Activated CD8-positive, alpha-beta memory T cell treated with anti-CD3 and anti-CD28 coated beads, Interleukin-2, amount 50 U/mL, for 1 hour (primary cell): ENCODE measurements around the gene RGS7.
"Not testable (repeated sequence)": the region's sequence is repeated elsewhere in the genome, so short reads cannot be mapped to it uniquely, and the experiment has no call there.

Experiments
- DNase-seq: peaks from one replicate; pipeline ENCODE4 v3.0.0-alpha.2; 2020; ENCODE audit errors: extremely low read depth

The RGS7 gene

DNA sequence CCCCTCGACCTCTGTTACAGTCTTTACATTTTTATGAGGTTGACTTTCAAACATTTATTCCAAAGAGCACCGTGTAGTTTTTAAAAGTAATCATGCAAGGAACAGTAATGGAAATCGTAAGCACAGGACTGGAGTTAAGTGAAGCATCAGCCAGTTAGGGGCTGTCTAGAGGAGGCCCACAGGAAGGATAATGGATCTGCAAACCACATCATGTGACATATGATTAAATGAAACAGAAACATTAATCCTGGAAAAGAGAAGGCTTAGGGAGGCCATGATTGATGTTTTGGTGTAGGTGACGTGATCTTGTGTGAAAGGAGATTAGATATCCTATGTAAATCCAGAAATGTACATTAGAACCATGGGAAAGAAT is 25.0 kb downstream of the RGS7 start:
- no peak for DNase-seq

DNA sequence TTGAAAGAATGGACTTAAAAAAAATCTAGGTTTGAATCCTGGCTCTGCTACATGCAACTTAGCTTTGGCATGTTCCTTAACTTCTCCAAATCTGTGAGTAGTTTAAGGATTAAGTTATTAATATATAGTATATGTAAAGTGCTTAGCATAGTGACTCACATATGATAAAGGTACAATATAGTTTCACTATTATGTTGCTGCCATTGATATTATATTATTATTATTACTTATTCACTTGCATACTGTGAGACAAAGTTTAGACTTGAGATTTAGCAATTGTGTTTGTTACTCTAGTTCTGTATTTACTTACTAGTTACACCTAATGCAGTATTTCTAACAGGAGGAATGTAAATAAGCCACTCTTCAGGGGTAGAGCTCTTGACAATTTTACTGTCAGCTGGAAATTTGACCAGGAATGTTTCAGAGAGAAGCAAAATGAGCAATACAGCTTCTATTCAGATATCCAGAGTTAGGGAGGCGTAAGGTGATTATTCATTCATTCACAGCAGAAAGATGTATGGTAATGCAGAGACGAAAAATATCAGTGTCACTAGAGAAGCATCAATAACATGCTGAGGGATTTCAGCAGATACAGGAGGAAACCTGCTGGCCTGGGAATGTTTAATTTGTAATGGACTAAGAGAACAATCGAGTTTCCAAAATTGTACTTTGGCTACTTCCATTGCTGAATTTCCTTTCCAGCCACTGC is 25.5 kb downstream of the RGS7 start:
- no peak for DNase-seq

DNA sequence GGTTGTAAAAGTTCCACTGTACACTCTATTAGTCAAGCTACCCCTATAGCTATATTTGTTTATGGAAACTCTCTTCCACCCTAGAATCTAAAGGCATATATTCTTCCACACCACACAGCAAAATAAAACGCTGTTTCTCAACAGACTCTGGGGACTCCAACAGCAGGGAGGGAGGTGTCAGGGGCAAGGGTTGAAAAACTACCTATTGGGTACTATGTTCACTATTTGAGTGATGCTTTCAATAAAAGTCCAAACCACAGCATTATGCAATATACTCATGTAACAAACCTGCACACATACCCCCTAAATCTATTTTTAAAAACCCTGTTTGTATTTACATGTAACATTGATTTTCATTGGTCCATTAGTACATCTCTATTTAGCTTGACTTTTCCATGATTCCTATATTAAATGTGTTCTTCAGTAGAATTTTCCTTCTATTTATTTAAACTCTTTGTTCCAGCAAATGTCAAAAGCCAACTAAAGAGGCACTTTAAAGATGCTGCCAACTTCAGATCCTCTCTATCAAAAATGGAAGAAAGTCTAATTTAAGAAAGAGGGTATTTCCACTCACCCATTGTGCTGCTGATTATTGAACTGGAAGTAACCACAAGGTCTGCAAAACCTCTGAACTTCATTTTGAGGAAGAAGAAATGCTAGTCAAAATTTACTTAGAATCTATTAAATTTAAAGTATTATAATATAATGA is 26.2 kb downstream of the RGS7 start:
- DNase-seq = no peak

DNA sequence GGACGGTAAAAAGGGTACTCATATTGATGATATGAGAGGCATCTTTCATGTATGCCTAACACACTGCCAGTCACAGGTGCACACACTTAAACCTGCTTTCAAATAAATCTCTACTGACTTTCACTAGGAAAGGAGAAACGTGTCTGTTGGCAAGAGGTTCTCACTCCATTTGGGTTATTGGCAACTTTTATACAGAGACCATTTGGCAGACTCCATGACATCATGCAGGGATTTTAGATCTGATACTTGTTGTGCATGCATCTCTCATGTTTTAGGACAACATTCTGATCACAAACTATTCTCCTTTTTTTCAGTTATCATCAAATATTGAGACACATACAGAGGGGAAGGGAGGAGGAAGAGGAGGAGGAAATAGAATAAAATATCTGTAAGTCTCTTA is 31.5 kb downstream of the RGS7 start:
- DNase-seq = no peak

DNA sequence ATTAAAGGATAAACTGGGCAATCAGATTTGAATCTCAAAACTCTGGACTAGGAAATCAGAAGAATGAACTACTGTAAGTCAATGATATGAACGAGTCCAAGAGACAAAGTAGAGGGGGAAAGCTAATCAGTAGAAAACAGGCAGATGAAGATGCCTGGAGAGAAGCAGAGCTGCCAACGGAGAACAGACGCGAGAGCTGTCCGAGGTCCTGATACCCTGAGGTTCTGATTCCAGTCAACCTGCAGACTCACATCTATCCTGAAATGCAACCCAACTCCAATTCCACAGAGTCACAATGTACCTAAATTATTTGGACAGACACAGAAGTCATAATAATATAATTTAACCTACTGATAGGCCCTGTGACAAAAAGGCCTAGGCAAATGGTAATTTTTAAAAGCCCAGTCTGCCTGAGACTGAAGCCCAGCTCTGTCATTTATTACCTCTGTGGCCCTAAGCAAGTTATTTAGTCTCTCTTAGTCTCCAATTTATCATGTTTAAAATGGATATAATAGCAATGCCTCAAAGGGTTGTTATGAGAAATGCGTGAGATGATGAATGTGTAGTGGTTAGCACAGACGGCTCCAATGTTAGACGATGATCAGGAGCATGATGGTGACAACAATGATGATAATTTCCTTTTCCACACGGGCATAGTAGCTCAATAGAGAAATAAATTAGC is 33.4 kb downstream of the RGS7 start:
- DNase-seq = no peak

DNA sequence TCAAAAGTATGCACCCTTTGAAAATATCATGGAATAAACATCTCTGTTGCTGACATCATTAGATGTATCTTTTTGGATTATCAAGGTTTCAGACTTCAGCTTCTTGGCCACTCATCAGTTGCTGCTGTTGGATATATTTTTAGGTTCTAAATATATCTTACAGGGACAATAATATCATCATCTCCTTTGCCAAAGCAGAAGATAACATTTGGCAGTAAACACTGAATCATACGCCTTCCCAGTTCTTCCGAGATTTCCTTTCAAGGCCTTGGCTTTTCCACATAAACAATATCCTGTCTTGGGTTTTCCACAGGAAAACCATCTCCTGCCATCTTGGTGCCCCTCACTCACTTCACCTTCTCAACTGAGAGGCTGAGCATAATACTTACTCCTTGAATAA is 39.3 kb downstream of the RGS7 start:
- DNase-seq = no peak

DNA sequence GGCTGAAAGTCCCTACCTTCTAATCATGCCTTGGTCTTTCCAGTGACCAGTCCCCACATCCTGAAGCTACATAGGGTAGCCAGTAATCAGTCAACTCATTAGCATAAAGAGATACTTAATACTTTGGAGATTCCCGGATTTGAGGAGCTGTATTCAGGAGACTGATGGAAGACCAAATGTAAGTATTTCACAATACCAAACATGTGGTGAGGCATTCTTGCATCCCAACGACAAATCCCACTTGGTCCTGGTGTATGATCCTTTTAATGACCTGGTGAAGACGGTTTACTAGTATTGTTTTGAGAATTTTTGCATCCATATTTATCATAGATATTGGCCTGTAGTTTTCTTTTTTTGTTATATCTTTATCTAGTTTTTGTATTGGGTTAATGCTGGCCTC is 40.6 kb downstream of the RGS7 start:
- no peak for DNase-seq

DNA sequence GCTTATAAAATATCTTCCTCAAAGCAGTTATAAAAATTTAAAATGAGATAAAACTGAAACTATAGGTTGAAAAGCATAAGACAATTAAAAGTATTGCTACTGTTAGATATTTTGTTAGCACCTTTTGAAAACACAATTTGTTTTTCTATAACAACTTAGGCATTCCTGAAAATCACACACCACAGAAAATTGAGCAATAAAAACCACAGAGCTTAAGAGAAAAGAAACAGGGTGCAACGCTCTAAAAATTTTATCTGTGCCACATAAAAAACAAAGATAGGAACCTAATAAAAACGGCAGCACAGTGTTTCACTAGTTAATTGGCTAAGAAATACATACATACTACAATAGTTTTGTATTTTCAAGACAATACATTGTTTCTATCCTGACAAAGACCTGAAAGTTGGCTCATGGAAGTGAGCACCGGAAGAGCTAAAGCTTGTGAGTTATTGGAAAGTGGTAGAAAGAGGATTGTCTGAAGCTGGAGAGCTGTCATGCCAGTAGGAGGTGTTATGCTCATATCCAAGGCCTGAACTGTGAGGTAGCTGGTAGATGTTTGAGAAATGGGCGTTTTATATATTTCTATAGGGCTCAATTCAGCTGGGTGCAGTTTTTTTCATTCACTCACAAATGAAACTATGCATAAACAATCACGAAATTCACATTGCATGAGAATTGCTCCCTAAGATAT is 45.8 kb downstream of the RGS7 start:
- no peak for DNase-seq

DNA sequence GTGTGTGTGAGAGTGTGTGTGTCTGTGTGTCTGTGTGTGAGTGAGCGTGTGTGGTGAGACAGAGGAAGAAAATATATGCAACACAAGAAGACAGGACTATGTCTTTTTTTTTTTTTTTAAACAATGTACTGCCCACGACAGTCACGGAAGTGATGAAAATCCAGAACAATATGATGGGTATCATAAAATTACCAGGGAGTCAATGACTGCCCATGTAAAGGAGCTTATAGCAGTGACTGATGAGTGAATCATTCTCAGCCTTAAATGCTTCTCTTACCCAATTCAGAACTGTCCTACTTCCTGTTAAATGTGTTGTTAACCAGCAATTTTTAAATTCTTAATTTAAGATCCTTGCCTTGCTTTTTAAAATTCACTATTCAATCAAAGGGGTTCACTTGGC is 46.6 kb downstream of the RGS7 start:
- no peak for DNase-seq

DNA sequence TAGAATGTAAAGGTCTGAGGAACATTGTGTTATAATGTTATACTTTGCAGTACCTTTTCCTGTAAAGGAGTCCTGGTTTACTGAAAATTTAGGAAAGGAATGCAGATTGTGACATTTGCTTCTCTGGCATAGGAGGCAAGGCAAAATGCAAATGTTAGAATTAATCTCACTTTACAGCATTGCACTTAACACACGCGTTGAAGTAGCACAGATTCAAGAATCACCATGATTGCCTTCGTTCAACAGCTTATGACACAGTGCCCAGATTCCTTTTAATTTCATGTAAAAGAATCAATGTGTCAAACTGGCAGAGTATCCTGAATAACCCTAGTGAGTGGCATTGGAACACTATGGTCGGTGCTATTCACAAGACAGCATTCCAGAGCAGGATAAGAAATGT is 47.4 kb downstream of the RGS7 start:
- no peak for DNase-seq

DNA sequence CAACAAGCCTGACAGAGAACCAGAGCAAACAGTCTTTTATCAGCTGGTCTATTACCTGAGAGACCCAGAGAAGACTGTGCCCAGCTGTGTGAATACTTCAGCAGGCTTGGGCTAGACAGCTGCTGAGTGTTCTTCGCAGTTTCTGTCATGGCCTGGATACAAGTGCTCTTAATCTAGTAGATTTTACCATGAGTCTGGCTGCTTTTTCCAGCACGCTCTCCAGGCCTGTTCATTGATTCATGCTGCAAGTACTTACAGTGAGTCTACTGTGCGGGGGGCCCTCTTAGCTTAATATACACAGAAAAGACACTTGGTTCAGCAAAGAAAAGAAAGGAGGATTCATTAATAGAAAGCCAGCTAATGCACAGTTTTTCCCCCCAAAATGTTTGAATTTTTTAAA is 48.5 kb downstream of the RGS7 start:
- DNase-seq = no peak

DNA sequence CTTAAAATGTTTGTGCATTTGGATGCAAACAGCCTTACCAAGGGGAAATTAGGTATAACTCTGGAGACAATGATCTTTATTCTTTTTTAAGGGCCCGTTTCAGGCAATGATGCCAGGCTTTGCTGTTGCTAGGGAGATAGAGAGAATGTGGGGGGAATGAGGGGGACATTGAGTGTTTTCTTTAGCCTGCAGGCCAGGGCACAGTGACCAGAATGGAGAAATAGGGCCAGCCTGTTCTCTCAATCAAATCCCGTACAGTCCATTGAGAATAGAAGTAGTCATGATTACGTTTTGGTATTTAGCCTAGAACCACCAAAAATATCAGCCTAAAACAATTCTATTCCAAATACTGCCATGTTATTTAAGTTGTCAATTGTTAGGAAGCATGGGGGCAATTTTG is 49.0 kb downstream of the RGS7 start:
- DNase-seq = no peak

DNA sequence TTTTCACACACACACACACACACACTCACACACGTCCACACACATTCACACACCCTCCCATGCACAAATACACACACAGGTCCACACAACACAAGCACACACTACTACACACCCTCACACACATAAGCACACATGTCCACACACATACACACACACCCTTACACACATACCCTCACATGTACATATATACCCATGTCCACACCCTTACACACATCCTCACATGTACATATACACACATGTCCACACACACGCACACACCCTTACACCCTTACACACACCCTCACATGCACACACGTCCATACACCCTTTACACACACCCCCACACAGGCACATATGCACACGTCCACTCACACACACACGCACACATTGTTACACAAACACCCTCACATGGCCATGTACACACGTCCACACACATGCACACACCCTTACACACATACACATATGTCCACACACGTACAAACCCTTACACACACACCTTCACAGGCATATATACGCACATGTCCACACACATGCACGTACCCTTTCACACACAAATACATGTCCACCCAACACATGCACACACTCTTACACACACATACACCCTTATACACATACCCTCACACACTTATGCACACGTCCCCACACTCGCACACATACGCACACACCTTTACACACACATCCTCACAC is 50.7 kb downstream of the RGS7 start:
- no peak for DNase-seq

DNA sequence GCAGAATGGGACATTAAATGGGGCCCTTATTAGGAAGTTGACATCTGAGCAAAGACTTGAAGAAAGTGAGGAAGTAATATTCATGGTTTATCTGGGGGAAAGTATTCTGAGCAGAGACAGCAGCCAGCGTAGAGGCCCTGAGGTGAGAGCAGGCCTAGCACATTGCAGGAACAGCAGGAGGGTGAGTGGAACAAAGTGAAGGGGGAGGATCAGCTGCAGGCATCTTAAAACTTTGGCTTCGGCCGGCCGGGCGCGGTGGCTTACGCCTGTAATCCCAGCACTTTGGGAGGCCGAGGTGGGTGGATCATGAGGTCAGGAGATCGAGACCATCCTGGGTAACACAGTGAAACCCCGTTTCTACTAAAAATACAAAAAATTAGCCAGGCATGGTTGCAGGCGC is 55.0 kb downstream of the RGS7 start:
- not testable (repeated sequence) for DNase-seq

DNA sequence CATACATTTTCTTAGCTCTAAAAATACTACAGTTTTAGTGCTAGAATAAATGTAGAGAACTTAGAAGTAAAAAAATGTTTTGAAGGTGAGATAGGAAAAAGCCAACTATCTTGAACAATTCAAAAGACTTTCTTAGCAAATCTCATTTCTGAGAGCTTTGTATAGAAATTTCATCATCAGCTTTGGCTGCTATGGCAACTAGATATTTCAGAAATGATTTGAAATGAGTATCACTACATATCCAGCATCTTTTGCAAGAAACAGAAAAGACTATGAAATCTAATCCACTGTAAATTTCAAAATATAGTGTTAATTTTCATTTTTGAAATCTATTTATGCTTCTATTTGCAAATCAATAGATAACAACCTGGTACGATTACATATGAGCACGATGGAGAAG is 57.7 kb downstream of the RGS7 start:
- DNase-seq = no peak

DNA sequence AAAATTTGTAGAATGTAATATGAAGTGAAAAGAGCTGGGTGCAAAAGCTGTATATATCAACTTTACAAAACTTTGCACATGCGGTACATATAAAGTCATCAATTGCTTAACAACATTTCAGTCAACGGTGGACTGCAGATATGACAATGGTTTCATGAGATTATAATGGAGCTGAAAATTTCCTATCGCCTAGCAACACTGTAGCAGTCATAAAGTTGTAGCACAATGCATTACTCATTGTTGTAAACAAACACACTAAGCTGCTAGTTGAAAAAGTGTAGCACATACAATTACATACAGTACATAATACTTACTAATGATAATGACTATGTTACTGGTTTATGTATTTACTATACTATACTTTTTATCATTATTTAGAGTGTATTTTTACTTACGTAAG is 64.0 kb downstream of the RGS7 start:
- no peak for DNase-seq

DNA sequence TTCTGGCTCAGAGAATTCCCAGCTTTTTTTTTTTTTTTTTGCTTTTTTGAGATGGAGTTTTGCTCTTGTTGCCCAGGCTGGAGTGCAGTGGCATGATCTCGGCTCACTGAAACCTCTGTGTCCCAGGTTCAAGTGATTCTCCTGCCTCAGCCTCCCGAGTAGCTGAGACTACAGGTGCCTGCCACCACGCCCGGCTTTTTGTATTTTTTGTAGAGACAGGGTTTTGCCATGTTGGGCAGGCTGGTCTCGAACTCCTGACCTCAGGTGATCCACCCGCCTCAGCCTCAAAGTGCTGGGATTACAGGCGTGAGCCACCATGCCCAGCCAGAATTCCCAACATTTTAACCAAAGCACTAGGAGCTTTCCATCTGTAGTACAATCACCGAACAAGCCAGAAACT is 65.5 kb downstream of the RGS7 start:
- DNase-seq = not testable (repeated sequence)

DNA sequence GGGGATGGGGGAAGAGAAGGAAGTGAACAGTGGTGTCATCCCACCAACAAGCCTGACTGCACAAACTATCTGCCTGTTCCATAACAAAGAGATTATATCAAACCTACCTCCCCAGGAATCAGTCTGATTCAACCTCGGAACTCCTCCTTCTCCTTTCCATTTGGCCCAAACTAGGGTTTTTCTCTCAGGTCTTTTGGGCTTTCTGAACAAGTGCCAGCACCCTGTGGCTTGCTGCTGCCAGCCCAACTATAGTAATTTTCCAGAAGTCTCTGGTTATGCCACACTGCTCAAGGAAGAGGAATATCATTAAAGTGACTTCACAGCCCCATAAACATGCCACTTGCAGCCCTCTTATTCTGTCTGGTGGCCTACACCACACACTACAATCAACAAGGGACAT is 70.5 kb downstream of the RGS7 start:
- DNase-seq = no peak

DNA sequence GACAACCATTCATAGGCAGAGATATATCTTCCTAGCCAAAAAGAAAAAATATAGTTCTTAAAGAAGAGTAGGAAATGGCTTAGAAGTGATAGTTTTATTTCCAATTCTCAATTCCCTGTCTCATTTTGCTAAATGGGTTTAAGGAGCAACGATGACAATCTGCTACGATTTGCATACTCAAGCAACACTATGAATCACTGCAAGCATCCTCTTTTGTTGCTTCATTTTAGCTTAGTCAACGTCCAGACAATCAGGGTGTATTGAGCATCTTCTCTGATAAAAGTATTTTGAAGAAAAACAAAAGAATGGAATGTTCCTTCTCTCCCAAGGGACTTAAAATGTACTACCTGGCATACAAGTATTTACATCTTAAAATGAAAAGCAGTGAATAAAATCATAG is 80.6 kb downstream of the RGS7 start:
- no peak for DNase-seq

DNA sequence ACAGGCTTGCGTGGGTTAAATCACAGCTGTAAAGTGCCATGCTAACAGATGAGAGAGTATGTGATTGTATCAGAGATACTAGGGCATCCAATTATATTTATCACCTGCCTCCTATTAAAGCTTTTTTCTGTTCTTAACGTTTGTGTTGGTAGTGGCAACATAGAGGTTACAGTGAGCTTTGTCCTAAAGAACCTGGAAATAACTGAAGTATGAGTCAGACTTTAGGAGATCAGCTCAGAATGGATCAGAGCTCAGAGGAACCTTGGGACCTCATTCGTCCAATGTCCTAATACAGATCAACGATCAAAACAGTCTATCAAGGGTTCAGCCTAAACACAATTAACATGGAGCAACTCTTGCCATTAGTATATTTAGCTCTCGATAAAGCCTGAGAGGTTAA is 81.0 kb downstream of the RGS7 start:
- DNase-seq = no peak

DNA sequence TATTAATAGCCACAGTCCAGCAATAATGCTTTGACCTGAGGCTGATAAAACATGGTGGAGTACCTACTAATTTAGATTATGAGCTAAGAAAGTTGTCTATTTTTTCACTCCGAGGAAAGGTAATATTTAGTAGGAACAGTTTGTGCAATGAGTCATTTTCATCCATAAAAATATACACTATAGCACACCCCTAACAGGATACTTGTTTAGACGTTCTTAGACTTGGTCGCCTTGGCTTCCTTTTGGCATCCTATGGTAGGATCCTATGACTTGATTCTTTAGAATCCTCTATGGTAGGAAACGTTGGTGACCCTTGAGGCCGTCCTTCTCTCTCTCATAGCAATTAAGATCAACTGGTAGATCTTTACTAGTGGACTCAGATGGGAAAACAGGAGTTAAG is 81.8 kb downstream of the RGS7 start:
- no peak for DNase-seq

DNA sequence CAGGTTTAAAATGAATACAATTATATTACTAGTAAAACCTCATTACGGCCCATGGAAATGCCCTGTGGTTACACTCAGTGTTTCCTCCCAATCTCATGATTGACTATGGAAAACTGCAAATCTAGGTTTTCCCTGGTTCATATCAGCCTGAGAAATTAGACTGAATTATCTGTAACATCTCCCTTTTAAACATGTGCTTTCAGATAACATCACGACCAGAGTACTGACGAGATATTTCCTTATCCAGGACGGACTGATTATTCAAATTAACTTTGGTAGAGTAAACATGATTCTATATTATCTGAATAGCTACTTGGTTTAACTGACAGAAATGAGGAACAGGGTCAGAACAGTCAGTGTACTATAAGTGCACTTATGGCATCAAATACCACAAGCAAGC is 82.3 kb downstream of the RGS7 start:
- no peak for DNase-seq
